ENCODE data around the gene PLXDC2. TPM values are rescaled to one million over a fixed set of nuclear protein-coding genes. Genes with fewer than 3 reads are reported as not detected.

The PLXDC2 gene
- total and polyA plus RNA-seq, 2 donors (not counting 1 experiment from before 2014, with no cell fraction given) = 0.07 TPM

DNA sequence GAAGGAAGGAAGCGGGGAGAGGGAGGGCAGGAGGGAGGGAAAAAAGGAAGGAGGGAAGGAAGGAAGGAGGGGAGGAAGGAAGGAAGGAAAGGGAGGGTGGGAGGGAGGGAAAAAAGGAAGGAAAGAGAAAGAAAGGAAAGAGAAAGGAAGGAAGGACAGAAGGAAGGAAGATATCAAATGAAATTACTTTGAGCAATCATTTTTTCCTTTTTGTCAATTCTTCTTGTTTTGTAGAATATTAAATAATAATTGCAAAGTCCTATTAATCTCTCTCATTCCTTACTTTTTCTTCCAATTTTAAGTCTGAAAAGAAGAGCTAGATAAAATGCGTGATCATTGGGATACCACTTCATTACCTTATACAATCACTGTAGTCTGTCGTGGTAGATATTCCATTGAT, 117.5 kb downstream of the PLXDC2 start:
- ChIA-PET CTCF (no interaction called here), POLR2A (no interaction called here)
- H3K9me3 Mint-ChIP-seq (ENCODE audit: insufficient read depth) = no peaks in the 10 kb centered on the region
- Histone ChIP-seq H2AFZ (ENCODE audit: insufficient read depth, low read depth, low read length, poor library complexity, severe bottlenecking) (no peak overlapping the region), H3K27me3 (replicated peaks in 1 of 4; ENCODE audit: control extremely low read depth in 1 of 4, control insufficient read depth in 3 of 4, insufficient read depth in 4 of 4, low read length in 3 of 4) (no peaks in the 10 kb centered on the region), H4K20me1 (ENCODE audit: control insufficient read depth, insufficient read depth, low read length, poor library complexity, severe bottlenecking) (no peaks in the 10 kb centered on the region), H3K9me3 (ENCODE audit: control extremely low read depth in 1 of 3, control insufficient read depth in 2 of 3, insufficient read depth in 1 of 3, low read length in 2 of 3) (peaks cover 0 to 7% (median 1%) of the 10 kb centered on the region in 3 donors), H3K9ac (ENCODE audit: low read length) (no peak overlapping the region), H3K4me1 (ENCODE audit: control insufficient read depth in 2 of 2, insufficient read depth in 2 of 2, low read length in 2 of 2) (peaks cover 0 to 7% of the 10 kb centered on the region in 2 donors), H3K4me3 (ENCODE audit: control extremely low read depth in 1 of 5, extremely low read depth in 1 of 5, insufficient read depth in 1 of 5, low read depth in 2 of 5, low read length in 4 of 5) (no peak overlapping the region), H3K4me2 (replicated peaks; ENCODE audit: low read depth, low read length, poor library complexity, severe bottlenecking) (no peak overlapping the region), H3K79me2 (ENCODE audit: control insufficient read depth, insufficient read depth, low read length) (no peaks in the 10 kb centered on the region), H3K27ac (ENCODE audit: low read length in 2 of 2) (no peak overlapping the region), H3K36me3 (replicated peaks in 1 of 2; ENCODE audit: control extremely low read depth in 1 of 2, control insufficient read depth in 1 of 2, extremely low read depth in 1 of 2, insufficient read depth in 2 of 2, low read length in 1 of 2) (no peaks in the 10 kb centered on the region)
- H3K27me3 Mint-ChIP-seq = no peaks in the 10 kb centered on the region
- no peak overlapping the region for H3K4me3 Mint-ChIP-seq
- no peak for ATAC-seq (ENCODE audit: low read depth)
- TF ChIP-seq CTCF (IDR thresholded peaks at IDR 0.05) = no peak
- no peak for TF ChIP-seq EZH2 (IDR thresholded peaks at IDR 0.05; ENCODE audit: borderline replicate concordance, insufficient read depth, low read depth, low read length, poor library complexity, severe bottlenecking)
- WGBS (ENCODE audit: insufficient coverage) = 89% methylated on average over 1 of the region's 3 CpGs
- no peak for DNase-seq
- intact Hi-C loops (cut with micrococcal nuclease) = no loop called here
- H3K4me1 Mint-ChIP-seq = peaks cover 5% of the 10 kb centered on the region
- no peak overlapping the region for H3K27ac Mint-ChIP-seq

DNA sequence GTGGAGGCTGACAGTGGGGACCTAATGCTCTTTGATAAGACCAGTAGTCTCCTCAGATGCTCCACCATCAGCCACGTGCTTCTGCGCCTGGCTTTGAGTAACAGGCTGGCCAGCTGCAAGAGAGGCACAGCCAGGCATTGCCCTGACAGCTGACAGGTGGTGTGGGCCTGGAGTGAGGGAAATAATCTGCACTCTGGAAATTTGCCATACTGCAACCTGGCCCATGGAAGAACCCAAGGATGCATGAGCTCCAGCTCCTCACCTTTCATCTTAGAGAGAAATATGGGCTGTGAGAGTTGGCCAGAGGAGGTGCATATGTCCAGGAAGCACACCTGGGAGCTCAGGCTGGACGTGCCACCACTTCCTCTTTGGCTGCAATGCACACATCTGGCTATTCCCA, 118.9 kb downstream of the PLXDC2 start:
- H3K36me3 ChIP-seq (replicated peaks in 1 of 2; ENCODE audit: control extremely low read depth in 1 of 2, control insufficient read depth in 1 of 2, extremely low read depth in 1 of 2, insufficient read depth in 2 of 2, low read length in 1 of 2) = no peaks in the 10 kb centered on the region
- Mint-ChIP-seq H3K27me3 (no peaks in the 10 kb centered on the region), H3K4me1 (peaks cover 5% of the 10 kb centered on the region), H3K27ac (no peak overlapping the region), H3K4me3 (no peak overlapping the region), H3K9me3 (ENCODE audit: insufficient read depth) (no peaks in the 10 kb centered on the region)
- intact Hi-C loops (cut with micrococcal nuclease) = no loop called here
- H4K20me1 ChIP-seq (ENCODE audit: control insufficient read depth, insufficient read depth, low read length, poor library complexity, severe bottlenecking) = no peaks in the 10 kb centered on the region
- ATAC-seq (ENCODE audit: low read depth) = no peak
- CTCF ChIA-PET = no interaction called here
- H2AFZ ChIP-seq (ENCODE audit: insufficient read depth, low read depth, low read length, poor library complexity, severe bottlenecking) = no peak overlapping the region
- no peak overlapping the region for H3K4me3 ChIP-seq (ENCODE audit: control extremely low read depth in 1 of 5, extremely low read depth in 1 of 5, insufficient read depth in 1 of 5, low read depth in 2 of 5, low read length in 4 of 5)
- H3K4me2 ChIP-seq (replicated peaks; ENCODE audit: low read depth, low read length, poor library complexity, severe bottlenecking) = no peak overlapping the region
- TF ChIP-seq EZH2 (IDR thresholded peaks at IDR 0.05; ENCODE audit: borderline replicate concordance, insufficient read depth, low read depth, low read length, poor library complexity, severe bottlenecking) (no peak), CTCF (IDR thresholded peaks at IDR 0.05) (no peak)
- H3K79me2 ChIP-seq (ENCODE audit: control insufficient read depth, insufficient read depth, low read length) = no peaks in the 10 kb centered on the region
- no peak overlapping the region for H3K27ac ChIP-seq (ENCODE audit: low read length in 2 of 2)
- peaks cover 0 to 7% of the 10 kb centered on the region in 2 donors for H3K4me1 ChIP-seq (ENCODE audit: control insufficient read depth in 2 of 2, insufficient read depth in 2 of 2, low read length in 2 of 2)
- 61% methylated on average over 3 of the region's 3 CpGs for WGBS (ENCODE audit: insufficient coverage)
- no peak for DNase-seq
- POLR2A ChIA-PET = no interaction called here
- no peak overlapping the region for H3K9ac ChIP-seq (ENCODE audit: low read length)
- no peaks in the 10 kb centered on the region for H3K27me3 ChIP-seq (replicated peaks in 1 of 4; ENCODE audit: control extremely low read depth in 1 of 4, control insufficient read depth in 3 of 4, insufficient read depth in 4 of 4, low read length in 3 of 4)
- peaks cover 0 to 5% (median 1%) of the 10 kb centered on the region in 3 donors for H3K9me3 ChIP-seq (ENCODE audit: control extremely low read depth in 1 of 3, control insufficient read depth in 2 of 3, insufficient read depth in 1 of 3, low read length in 2 of 3)

Data from B cell (primary cell).